Neural cell (in vitro differentiated cells): ENCODE data around the gene DIP2C. TPM values are rescaled to one million over a fixed set of nuclear protein-coding genes. Genes with fewer than 3 reads are reported as not detected.

Experiments
- H2AFZ ChIP-seq: fragments of 200-600, 300-800 bp; sonication (generic), shearing (Covaris generic); 2 replicates; pipeline ENCODE4 v1.6.0; 2014; ENCODE audit warnings: low read depth, mild to moderate bottlenecking, antibody characterized with exemption, low read length, moderate library complexity
- H3F3A ChIP-seq: fragments of 200-600 bp; shearing (Covaris generic); 2 replicates; pipeline ENCODE4 v1.6.1; 2016; ENCODE audit warnings: mild to moderate bottlenecking, moderate library complexity, mixed read lengths, antibody characterized with exemption, low read length; ENCODE audit not compliant: insufficient read depth, poor library complexity, severe bottlenecking
- H3K27ac ChIP-seq: fragments of 200-600, 300-800 bp; sonication (generic), shearing (Covaris generic); 2 replicates; pipeline ENCODE4 v1.5.1; 2014; ENCODE audit warnings: mild to moderate bottlenecking, low read length, moderate library complexity
- H3K27me3 ChIP-seq: fragments of 300-800, 200-600 bp; sonication (generic), shearing (Covaris generic); 2 replicates; pipeline ENCODE4 v1.6.0; 2014; ENCODE audit warnings: mild to moderate bottlenecking, low read depth, low read length, moderate library complexity; ENCODE audit not compliant: insufficient read depth
- H3K36me3 ChIP-seq: fragments of 300-800, 200-600 bp; sonication (generic), shearing (Covaris generic); 2 replicates; pipeline ENCODE4 v1.5.1; 2014; ENCODE audit warnings: mild to moderate bottlenecking, antibody characterized with exemption, low read length, moderate library complexity; ENCODE audit not compliant: insufficient read depth
- H3K4me2 ChIP-seq: fragments of 300-800, 200-600 bp; sonication (generic), shearing (Covaris generic); 2 replicates; pipeline ENCODE4 v1.6.0; 2014; ENCODE audit warnings: mild to moderate bottlenecking, low read length
- H3K4me3 ChIP-seq: fragments of 300-800, 200-600 bp; sonication (generic), shearing (Covaris generic); 2 replicates; pipeline ENCODE4 v1.5.1; 2014; ENCODE audit warnings: mild to moderate bottlenecking, low read length, moderate library complexity
- H3K79me2 ChIP-seq: fragments of 200-600 bp; shearing (Covaris generic); replicated peaks from 2 replicates; pipeline ENCODE4 v1.6.0; 2014; ENCODE audit warnings: mild to moderate bottlenecking, low read length, moderate library complexity; ENCODE audit not compliant: insufficient read depth
- H3K9ac ChIP-seq: fragments of 300-800, 200-600 bp; sonication (generic), shearing (Covaris generic); 2 replicates; pipeline ENCODE4 v1.6.1; 2016; ENCODE audit warnings: mild to moderate bottlenecking, low read length, mixed read lengths
- H3K9me2 ChIP-seq: fragments of 200-600 bp; shearing (Covaris generic); 2 replicates; pipeline ENCODE4 v1.6.1; 2016; ENCODE audit warnings: mild to moderate bottlenecking, low read length, mixed read lengths; ENCODE audit not compliant: insufficient read depth
- H3K9me3 ChIP-seq: fragments of 200-600, 300-800 bp; sonication (generic), shearing (Covaris generic); 2 replicates; pipeline ENCODE4 v1.6.1; 2016; ENCODE audit warnings: mild to moderate bottlenecking, mixed run types, low read length, moderate library complexity, mixed read lengths
- H4K20me1 ChIP-seq: fragments of 200-600 bp; shearing (Covaris generic); 2 replicates; pipeline ENCODE4 v1.6.1; 2016; ENCODE audit warnings: mild to moderate bottlenecking, mixed run types; ENCODE audit not compliant: insufficient read depth
- CTCF ChIP-seq: fragments of 450-650 bp; IDR thresholded peaks from 2 replicates; pipeline ENCODE4 v1.5.1; 2014; ENCODE audit warnings: antibody characterized with exemption, mild to moderate bottlenecking, moderate library complexity; ENCODE audit not compliant: poor library complexity, severe bottlenecking
- EP300 ChIP-seq: fragments of 450-650 bp; conservative IDR thresholded peaks from 2 replicates; pipeline ENCODE4 v1.6.1; 2014; ENCODE audit warnings: antibody characterized with exemption, mild to moderate bottlenecking, moderate library complexity; ENCODE audit not compliant: poor library complexity, severe bottlenecking
- EZH2 ChIP-seq: fragments of 200-600, 300-800 bp; shearing (Covaris generic), sonication (generic); IDR thresholded peaks from 2 replicates; pipeline ENCODE4 v1.6.1; 2014; ENCODE audit warnings: antibody characterized with exemption, low read length, borderline replicate concordance, mild to moderate bottlenecking; ENCODE audit not compliant: insufficient read depth, poor library complexity, severe bottlenecking
- MXI1 ChIP-seq: fragments of 450-650 bp; conservative IDR thresholded peaks from 2 replicates; pipeline ENCODE4 v1.6.1; 2014; ENCODE audit warnings: antibody characterized with exemption, mild to moderate bottlenecking; ENCODE audit not compliant: poor library complexity, severe bottlenecking
- POLR2AphosphoS5 ChIP-seq: IDR thresholded peaks from 2 replicates; pipeline ENCODE4 v1.6.1; 2012
- RAD21 ChIP-seq: fragments of 450-650 bp; conservative IDR thresholded peaks from 2 replicates; pipeline ENCODE4 v1.6.1; 2014; ENCODE audit warnings: antibody characterized with exemption, mild to moderate bottlenecking, moderate library complexity
- REST ChIP-seq: IDR thresholded peaks from 2 replicates; pipeline ENCODE4 v1.6.1; 2012; ENCODE audit warnings: borderline replicate concordance
- SMC3 ChIP-seq: fragments of 450-650 bp; conservative IDR thresholded peaks from 2 replicates; pipeline ENCODE4 v1.6.1; 2014; ENCODE audit warnings: antibody characterized with exemption, mild to moderate bottlenecking, moderate library complexity; ENCODE audit not compliant: poor library complexity
- TAF1 ChIP-seq: IDR thresholded peaks from 2 replicates; pipeline ENCODE4 v1.6.1; 2012; ENCODE audit warnings: low read depth
- polyA plus RNA-seq: library from polyadenylated mRNA; depleted of rRNA; stranded (reverse); fragments of >200 nt; gene quantifications from 2 replicates; pipeline ENCODE4 v1.2.3, GENCODE V29; 2014

The DIP2C gene
- polyA plus RNA-seq, 1 donor from 2014 or later = 24.1 TPM

- Histone ChIP-seq H3K9ac (no peak overlapping the region), H3K79me2 (peaks cover 80% of the 10 kb centered on the region), H3F3A (no peaks in the 10 kb centered on the region)
These were observed 49.5 kb downstream of the DIP2C start for GRCh38 chr10:639751-640672.

GRCh38 chr10:639001-639750 lies 50.3 kb downstream of the DIP2C start:
- Histone ChIP-seq H3K9me3 (no peaks in the 10 kb centered on the region), H3K4me2 (no peak overlapping the region), H3K79me2 (peaks cover 82% of the 10 kb centered on the region), H3K27ac (no peak overlapping the region), H3K9me2 (no peaks in the 10 kb centered on the region), H3K27me3 (no peaks in the 10 kb centered on the region), H3F3A (no peaks in the 10 kb centered on the region), H4K20me1 (peaks cover 13% of the 10 kb centered on the region), H3K9ac (no peak overlapping the region), H3K4me3 (no peak overlapping the region), H3K36me3 (no peaks in the 10 kb centered on the region), H2AFZ (no peak overlapping the region)
- TF ChIP-seq RAD21 = no peak
- TF ChIP-seq CTCF = no peak
- TF ChIP-seq SMC3 = no peak
- no peak for TF ChIP-seq EP300
- no peak for TF ChIP-seq POLR2AphosphoS5
- no peak for TF ChIP-seq EZH2
- TF ChIP-seq MXI1 = no peak
- TF ChIP-seq REST = no peak
- no peak for TF ChIP-seq TAF1

More at GRCh38 chr10:639751-640672, 49.5 kb downstream of the DIP2C start:
- no peak overlapping the region for H3K4me2 ChIP-seq
- no peak overlapping the region for H3K4me3 ChIP-seq
- H3K9me2 ChIP-seq = no peaks in the 10 kb centered on the region
- no peak overlapping the region for H2AFZ ChIP-seq
- peaks cover 15% of the 10 kb centered on the region for H4K20me1 ChIP-seq
- peaks cover 3% of the 10 kb centered on the region for H3K9me3 ChIP-seq
- H3K27me3 ChIP-seq = no peaks in the 10 kb centered on the region
- TF ChIP-seq SMC3 (no peak), EP300 (no peak)
- no peak overlapping the region for H3K27ac ChIP-seq
- H3K36me3 ChIP-seq = no peaks in the 10 kb centered on the region
